ENCODE measurements around the gene CEP63. TPM values are rescaled to one million over a fixed set of nuclear protein-coding genes. Genes with fewer than 3 reads are reported as not detected.
A peak's percentile ranks its signal among the peaks of the same experiment; 100 is the strongest.

CEP63 gene
- total RNA-seq, 1 donor from 2014 or later: 20.6 TPM

DNA sequence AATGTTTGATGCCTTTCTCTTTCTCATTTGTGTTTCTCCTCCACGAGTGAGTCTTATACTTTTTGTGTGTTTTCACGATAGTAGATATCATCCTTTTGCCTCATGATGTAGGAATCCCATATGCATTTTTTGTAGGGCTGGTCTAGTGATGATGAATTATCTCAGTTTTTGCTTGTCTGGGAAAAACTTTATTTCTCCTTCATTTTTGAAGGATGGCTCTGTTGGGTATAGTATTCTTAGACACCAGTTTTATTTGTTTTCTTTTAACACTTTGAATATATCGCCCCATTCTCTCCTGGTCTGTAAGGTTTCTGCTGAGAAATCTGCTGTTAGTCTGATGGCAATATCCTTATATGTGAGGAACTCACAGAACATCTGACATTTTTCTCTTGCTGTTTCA, 18.3 kb downstream of the CEP63 start:
- Histone ChIP-seq H3K4me1 (no peaks in the 10 kb centered on the region), H3K27ac (no peak overlapping the region), H3K9me3 (peaks cover 14% of the 10 kb centered on the region), H3K27me3 (ENCODE audit: low read depth) (no peaks in the 10 kb centered on the region), H3K4me3 (no peak overlapping the region), H3K36me3 (peaks cover 6% of the 10 kb centered on the region)
- intact Hi-C loops (cut with DNase I): no loop called here
- ATAC-seq (no peak), DNase-seq (no peak)
- TF ChIP-seq, protein P1, sequence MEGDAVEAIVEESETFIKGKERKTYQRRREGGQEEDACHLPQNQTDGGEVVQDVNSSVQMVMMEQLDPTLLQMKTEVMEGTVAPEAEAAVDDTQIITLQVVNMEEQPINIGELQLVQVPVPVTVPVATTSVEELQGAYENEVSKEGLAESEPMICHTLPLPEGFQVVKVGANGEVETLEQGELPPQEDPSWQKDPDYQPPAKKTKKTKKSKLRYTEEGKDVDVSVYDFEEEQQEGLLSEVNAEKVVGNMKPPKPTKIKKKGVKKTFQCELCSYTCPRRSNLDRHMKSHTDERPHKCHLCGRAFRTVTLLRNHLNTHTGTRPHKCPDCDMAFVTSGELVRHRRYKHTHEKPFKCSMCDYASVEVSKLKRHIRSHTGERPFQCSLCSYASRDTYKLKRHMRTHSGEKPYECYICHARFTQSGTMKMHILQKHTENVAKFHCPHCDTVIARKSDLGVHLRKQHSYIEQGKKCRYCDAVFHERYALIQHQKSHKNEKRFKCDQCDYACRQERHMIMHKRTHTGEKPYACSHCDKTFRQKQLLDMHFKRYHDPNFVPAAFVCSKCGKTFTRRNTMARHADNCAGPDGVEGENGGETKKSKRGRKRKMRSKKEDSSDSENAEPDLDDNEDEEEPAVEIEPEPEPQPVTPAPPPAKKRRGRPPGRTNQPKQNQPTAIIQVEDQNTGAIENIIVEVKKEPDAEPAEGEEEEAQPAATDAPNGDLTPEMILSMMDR (IDR thresholded peaks at IDR 0.05): no peak

DNA sequence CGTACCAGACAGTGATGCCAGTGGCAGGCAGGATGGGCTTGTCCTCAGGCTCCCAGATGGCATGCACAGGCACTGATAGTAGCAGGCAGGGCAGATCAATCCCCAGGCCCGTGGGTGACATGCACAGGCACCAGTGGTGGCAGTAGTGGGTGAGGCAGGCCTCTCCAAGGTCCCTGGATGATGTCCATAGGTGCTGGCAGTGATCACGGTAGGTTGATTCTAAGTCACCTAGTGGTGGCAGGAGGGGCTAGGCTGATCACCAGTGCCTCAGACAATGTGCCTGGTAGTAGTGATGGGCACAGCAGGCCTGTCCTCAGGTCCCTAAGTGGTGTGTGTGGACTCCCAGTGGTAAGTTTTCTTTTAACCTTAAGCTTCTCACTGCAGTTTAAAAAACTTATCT, 19.6 kb downstream of the CEP63 start:
- Histone ChIP-seq H3K36me3 (peaks cover 6% of the 10 kb centered on the region), H3K27me3 (ENCODE audit: low read depth) (no peaks in the 10 kb centered on the region), H3K4me1 (no peaks in the 10 kb centered on the region), H3K4me3 (no peak overlapping the region), H3K9me3 (peaks cover 14% of the 10 kb centered on the region), H3K27ac (no peak overlapping the region)
- ATAC-seq: no peak
- TF ChIP-seq, protein P1 (IDR thresholded peaks at IDR 0.05): no peak
- no peak for DNase-seq
- intact Hi-C loops (cut with DNase I): no loop called here

DNA sequence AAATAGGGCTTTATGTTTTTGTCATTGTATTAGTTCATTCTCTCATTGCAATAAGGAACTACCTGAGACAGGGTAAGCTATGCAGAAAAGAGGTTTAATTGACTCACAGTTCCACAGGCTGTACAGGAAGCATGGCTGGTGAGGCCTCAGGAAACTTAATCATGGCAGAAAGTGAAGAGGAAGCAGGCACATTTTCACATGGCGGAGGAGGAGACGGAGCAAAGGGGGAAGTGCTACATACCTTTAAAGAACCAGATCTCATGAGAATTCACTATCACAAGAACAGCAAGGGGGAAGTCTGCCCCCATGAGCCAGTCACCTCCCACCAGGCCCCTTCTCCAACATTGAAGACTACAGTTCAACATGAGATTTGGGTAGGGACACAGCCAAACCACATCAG, 25.6 kb downstream of the CEP63 start:
- intact Hi-C loops (cut with DNase I): no loop called here
- Histone ChIP-seq H3K4me3 (no peak overlapping the region), H3K27ac (no peak overlapping the region), H3K4me1 (no peaks in the 10 kb centered on the region), H3K27me3 (ENCODE audit: low read depth) (no peaks in the 10 kb centered on the region), H3K36me3 (peaks cover 6% of the 10 kb centered on the region), H3K9me3 (no peaks in the 10 kb centered on the region)
- ATAC-seq (no peak), DNase-seq (no peak)
- TF ChIP-seq, protein P1 (IDR thresholded peaks at IDR 0.05): no peak

DNA sequence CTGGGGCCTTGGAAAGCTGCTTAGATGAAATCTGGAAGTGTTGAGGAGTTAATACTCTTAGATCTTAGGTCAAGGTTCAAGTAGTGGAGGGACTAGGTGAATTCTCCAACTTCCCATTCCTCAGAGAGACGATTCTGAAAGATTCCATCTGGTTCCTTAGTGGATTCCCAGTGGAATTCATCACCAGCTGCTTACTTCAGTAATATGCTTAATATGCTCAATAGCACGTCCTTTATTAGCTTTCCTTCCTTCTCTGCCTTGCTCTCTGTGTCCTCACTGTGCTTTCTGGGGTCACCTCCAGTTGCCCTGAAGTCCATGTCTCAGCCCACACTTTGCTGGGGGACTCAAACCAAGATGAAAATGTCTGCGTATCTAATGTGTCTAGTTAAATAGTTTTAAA, 31.0 kb downstream of the CEP63 start:
- intact Hi-C loops (cut with DNase I): no loop called here
- Histone ChIP-seq H3K27ac (no peak overlapping the region), H3K4me3 (no peak overlapping the region), H3K4me1 (peaks cover 10% of the 10 kb centered on the region), H3K36me3 (no peaks in the 10 kb centered on the region), H3K9me3 (no peaks in the 10 kb centered on the region), H3K27me3 (ENCODE audit: low read depth) (no peaks in the 10 kb centered on the region)
- DNase-seq (no peak), ATAC-seq (peak in 1 of 2 donors; percentile 47)
- TF ChIP-seq, protein P1 (IDR thresholded peaks at IDR 0.05): no peak

DNA sequence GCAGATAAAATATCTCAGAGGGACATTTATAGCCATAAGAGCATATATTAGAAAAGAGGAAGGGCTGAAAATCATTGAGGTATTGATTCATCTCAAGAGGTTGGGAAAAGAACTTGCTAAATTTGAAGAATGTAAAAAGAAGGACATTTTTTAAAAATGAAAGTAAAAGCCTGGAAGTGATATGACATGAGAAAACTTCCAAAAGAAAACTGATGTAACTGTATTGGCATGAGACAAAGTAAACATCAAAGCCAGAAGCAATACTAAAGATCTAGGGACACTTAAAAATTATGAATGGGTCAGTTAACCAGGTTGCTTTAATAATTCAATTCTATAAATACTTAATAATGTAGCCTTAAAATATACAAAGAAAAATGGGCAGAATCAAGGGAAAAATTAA, 31.9 kb downstream of the CEP63 start:
- Histone ChIP-seq H3K9me3 (peaks cover 5% of the 10 kb centered on the region), H3K27ac (no peak overlapping the region), H3K36me3 (no peaks in the 10 kb centered on the region), H3K4me3 (no peak overlapping the region), H3K4me1 (peaks cover 10% of the 10 kb centered on the region), H3K27me3 (ENCODE audit: low read depth) (no peaks in the 10 kb centered on the region)
- DNase-seq (no peak), ATAC-seq (no peak)
- TF ChIP-seq, protein P1 (IDR thresholded peaks at IDR 0.05): no peak
- intact Hi-C loops (cut with DNase I): no loop called here

DNA sequence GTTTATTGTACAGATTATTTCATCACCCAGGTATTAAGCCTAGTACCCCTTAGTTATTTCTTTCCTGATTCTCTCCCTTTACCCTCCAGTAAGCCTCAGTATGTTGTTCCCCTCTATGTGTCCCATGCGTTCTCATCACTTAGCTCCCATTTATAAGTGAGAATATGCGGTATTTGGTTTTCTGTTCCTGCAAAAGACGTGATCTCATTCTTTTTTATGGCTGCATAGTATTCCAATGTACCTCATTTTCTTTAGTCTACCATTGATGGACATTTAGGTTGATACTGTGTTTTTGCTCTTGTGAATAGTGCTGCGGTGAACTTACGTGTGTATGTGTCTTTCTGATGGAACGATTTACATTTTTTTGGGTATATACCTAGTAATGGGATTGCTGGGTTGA, 36.7 kb downstream of the CEP63 start:
- Histone ChIP-seq H3K36me3 (no peaks in the 10 kb centered on the region), H3K4me3 (no peak overlapping the region), H3K4me1 (peaks cover 2% of the 10 kb centered on the region), H3K27ac (no peak overlapping the region), H3K27me3 (ENCODE audit: low read depth) (no peaks in the 10 kb centered on the region), H3K9me3 (peaks cover 40% of the 10 kb centered on the region)
- intact Hi-C loops (cut with DNase I): no loop called here
- TF ChIP-seq, protein P1 (IDR thresholded peaks at IDR 0.05): no peak
- no peak for DNase-seq
- no peak for ATAC-seq
